ENCODE data around the gene DIPK1A.
A peak's percentile ranks its signal among the peaks of the same experiment; 100 is the strongest.

DIPK1A gene

GRCh38 chr1:92843046-92843423 is 118.2 kb downstream of the DIPK1A start:
- H3K4me3 ChIP-seq (ENCODE audit: low read length), result no peak overlapping the region
- no peak for TF ChIP-seq CTCF (conservative IDR thresholded peaks at IDR 0.05; ENCODE audit: low read depth, low read length)
- DNase-seq (ENCODE audit: low read depth), result no peak

- no peak for TF ChIP-seq CTCF (conservative IDR thresholded peaks at IDR 0.05; ENCODE audit: low read depth, low read length)
- no peak for DNase-seq (ENCODE audit: low read depth)
- no peak overlapping the region for H3K4me3 ChIP-seq (ENCODE audit: low read length)
Observed at GRCh38 chr1:92842082-92843045, 118.9 kb downstream of the DIPK1A start.

- no peak overlapping the region for H3K4me3 ChIP-seq (ENCODE audit: low read length)
- DNase-seq (ENCODE audit: low read depth), result no peak
- TF ChIP-seq CTCF (conservative IDR thresholded peaks at IDR 0.05; ENCODE audit: low read depth, low read length), result no peak
Observed at GRCh38 chr1:92840600-92840999, 120.7 kb downstream of the DIPK1A start.

- H3K4me3 ChIP-seq (ENCODE audit: low read length), result no peak overlapping the region
- no peak for DNase-seq (ENCODE audit: low read depth)
- TF ChIP-seq CTCF (conservative IDR thresholded peaks at IDR 0.05; ENCODE audit: low read depth, low read length), result no peak
Observed at GRCh38 chr1:92839442-92839841, 121.8 kb downstream of the DIPK1A start.

GRCh38 chr1:92838519-92838918 is 122.7 kb downstream of the DIPK1A start:
- DNase-seq (ENCODE audit: low read depth), result no peak
- TF ChIP-seq CTCF (conservative IDR thresholded peaks at IDR 0.05; ENCODE audit: low read depth, low read length), result no peak
- no peak overlapping the region for H3K4me3 ChIP-seq (ENCODE audit: low read length)

GRCh38 chr1:92837062-92837461 is 124.2 kb downstream of the DIPK1A start:
- DNase-seq (ENCODE audit: low read depth), result no peak
- TF ChIP-seq CTCF (conservative IDR thresholded peaks at IDR 0.05; ENCODE audit: low read depth, low read length), result no peak
- H3K4me3 ChIP-seq (ENCODE audit: low read length), result no peak overlapping the region

GRCh38 chr1:92834617-92835016 is 126.6 kb downstream of the DIPK1A start:
- no peak for DNase-seq (ENCODE audit: low read depth)
- peak overlapping the region; percentile 100 for H3K4me3 ChIP-seq (ENCODE audit: low read length)
- no peak for TF ChIP-seq CTCF (conservative IDR thresholded peaks at IDR 0.05; ENCODE audit: low read depth, low read length)

Measured in retinal pigment epithelial cell (primary cell).